Measurements from ENCODE around the gene PTCH2. TPM values are rescaled to one million over a fixed set of nuclear protein-coding genes. Genes with fewer than 3 reads are reported as not detected.

Gene PTCH2
- total RNA-seq, 1 donor from 2014 or later = 1.7 TPM

DNA sequence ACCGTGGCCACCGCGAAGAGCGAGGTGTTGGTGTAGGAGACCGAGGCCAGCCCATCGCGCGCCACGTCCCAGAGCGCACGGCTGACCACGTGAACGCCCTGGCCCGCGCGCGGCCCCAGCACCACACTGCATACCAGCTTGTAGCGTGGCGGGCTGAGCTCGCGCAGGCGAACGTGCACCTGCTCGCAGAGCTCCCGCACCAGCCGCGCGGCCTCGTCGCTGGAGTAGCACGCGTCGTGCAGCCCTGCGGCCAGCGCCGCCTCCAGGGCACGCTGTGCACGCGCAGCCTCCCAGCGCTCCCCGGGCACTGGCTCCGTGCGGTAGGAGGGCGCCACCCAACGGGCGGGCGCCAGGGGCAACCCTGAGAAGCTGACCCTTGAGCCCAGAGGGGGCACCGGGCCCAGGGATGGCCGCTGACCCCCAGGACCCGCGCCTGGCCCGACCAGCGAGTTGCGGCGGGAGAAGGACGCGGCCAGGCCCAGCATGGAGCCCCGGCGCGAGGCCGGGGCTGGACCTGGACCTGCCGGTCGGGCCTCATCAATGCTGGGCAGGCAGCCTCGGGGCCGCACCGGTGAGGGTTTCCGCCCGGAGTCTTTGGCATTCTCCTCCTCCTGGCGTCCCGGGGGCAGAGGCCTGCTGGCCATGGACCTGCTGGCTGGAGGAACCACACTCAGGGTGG is 36.9 kb downstream of the PTCH2 start:
- peaks cover 43% of the 10 kb centered on the region for H3K4me1 Mint-ChIP-seq
- H3K27me3 Mint-ChIP-seq (ENCODE audit: low read depth) = no peaks in the 10 kb centered on the region
- no peaks in the 10 kb centered on the region for H3K9me3 Mint-ChIP-seq
- H3K27ac Mint-ChIP-seq = peak overlapping the region; percentile 99
- H3K4me3 Mint-ChIP-seq = no peak overlapping the region
- TF ChIP-seq, protein P1, sequence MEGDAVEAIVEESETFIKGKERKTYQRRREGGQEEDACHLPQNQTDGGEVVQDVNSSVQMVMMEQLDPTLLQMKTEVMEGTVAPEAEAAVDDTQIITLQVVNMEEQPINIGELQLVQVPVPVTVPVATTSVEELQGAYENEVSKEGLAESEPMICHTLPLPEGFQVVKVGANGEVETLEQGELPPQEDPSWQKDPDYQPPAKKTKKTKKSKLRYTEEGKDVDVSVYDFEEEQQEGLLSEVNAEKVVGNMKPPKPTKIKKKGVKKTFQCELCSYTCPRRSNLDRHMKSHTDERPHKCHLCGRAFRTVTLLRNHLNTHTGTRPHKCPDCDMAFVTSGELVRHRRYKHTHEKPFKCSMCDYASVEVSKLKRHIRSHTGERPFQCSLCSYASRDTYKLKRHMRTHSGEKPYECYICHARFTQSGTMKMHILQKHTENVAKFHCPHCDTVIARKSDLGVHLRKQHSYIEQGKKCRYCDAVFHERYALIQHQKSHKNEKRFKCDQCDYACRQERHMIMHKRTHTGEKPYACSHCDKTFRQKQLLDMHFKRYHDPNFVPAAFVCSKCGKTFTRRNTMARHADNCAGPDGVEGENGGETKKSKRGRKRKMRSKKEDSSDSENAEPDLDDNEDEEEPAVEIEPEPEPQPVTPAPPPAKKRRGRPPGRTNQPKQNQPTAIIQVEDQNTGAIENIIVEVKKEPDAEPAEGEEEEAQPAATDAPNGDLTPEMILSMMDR (IDR thresholded peaks at IDR 0.05; ENCODE audit: unreplicated experiment) = no peak
- DNase-seq (ENCODE audit: low spot score in 2 of 2, unreplicated experiment in 2 of 2) = no peak
- peaks cover 14% of the 10 kb centered on the region for H3K36me3 Mint-ChIP-seq

DNA sequence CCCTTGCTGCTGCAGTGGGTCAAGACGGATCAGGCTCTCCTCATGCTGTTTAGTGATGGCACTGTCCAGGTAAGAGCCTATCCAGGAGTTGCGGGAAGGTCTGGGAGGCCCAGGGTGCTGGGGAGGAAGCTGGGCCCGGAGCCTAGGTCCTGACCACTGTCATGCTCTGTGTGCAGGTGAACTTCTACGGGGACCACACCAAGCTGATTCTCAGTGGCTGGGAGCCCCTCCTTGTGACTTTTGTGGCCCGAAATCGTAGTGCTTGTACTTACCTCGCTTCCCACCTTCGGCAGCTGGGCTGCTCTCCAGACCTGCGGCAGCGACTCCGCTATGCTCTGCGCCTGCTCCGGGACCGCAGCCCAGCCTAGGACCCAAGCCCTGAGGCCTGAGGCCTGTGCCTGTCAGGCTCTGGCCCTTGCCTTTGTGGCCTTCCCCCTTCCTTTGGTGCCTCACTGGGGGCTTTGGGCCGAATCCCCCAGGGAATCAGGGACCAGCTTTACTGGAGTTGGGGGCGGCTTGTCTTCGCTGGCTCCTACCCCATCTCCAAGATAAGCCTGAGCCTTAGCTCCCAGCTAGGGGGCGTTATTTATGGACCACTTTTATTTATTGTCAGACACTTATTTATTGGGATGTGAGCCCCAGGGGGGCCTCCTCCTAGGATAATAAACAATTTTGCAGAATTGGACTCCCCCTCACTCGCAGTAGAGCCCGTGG is 37.6 kb downstream of the PTCH2 start:
- DNase-seq (ENCODE audit: low spot score in 2 of 2, unreplicated experiment in 2 of 2) = no peak
- Mint-ChIP-seq H3K36me3 (peaks cover 14% of the 10 kb centered on the region), H3K4me1 (peaks cover 42% of the 10 kb centered on the region)

DNA sequence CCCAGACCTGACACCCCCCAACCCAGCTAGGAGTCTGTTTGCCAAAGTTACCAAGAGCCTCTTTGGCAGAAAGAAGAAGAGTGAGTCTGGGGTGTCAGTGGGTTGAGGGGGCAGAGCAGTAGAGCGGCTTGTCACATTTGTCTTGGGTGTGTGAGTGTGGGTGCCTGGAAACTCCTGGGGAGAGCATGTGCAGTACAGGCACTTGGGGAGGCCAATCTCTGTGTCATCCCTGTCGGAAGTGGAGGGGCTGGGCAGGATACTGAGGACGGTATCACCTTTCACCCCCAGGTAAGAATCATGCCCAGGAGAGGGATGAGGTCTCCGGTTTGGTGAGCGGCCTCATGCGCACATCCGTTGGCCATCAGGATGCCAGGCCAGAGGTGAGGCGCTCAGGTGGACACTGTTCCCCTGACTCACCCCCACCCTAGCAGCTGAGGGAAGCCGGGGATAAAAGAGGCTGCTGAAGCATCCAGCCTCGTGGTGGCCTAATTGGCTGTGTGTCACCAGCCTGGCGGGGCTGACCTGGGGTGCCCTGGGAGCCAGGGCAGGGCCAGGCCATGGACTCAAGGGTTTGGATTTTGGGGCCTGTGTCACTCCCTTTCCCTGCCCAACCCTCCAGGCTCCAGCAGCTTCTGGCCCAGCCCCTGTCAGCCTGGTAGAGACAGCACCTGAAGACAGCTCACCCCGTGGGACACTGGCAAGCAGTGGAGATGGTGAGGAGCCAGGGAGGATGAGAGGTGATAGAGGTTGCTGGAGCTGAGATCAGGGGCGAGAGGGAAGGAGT is 39.5 kb downstream of the PTCH2 start:
- TF ChIP-seq, protein P1 (IDR thresholded peaks at IDR 0.05; ENCODE audit: unreplicated experiment) = no peak
- Mint-ChIP-seq H3K4me1 (peaks cover 34% of the 10 kb centered on the region), H3K27ac (no peak overlapping the region), H3K36me3 (peaks cover 14% of the 10 kb centered on the region), H3K4me3 (no peak overlapping the region), H3K27me3 (ENCODE audit: low read depth) (peaks cover 3% of the 10 kb centered on the region), H3K9me3 (no peaks in the 10 kb centered on the region)
- DNase-seq (ENCODE audit: low spot score in 2 of 2, unreplicated experiment in 2 of 2) = no peak

More for the DNA sequence above, 37.6 kb downstream of the PTCH2 start:
- Mint-ChIP-seq H3K27ac (no peak overlapping the region), H3K4me3 (no peak overlapping the region), H3K27me3 (ENCODE audit: low read depth) (peaks cover 3% of the 10 kb centered on the region), H3K9me3 (no peaks in the 10 kb centered on the region)
- TF ChIP-seq, protein P1 (IDR thresholded peaks at IDR 0.05; ENCODE audit: unreplicated experiment) = no peak

DNA sequence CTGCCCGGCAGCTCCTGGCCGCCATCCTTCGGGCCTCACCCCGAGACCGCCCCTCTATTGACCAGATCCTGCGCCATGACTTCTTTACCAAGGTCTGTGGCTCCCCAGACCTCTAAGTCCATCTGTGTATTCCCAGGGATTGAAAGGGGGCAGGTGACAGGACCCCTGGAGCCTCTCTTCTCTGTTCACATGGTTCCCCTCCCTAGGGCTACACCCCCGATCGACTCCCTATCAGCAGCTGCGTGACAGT is 40.1 kb downstream of the PTCH2 start:
- Mint-ChIP-seq H3K27ac (no peak overlapping the region), H3K9me3 (no peaks in the 10 kb centered on the region), H3K4me1 (peaks cover 29% of the 10 kb centered on the region), H3K27me3 (ENCODE audit: low read depth) (peaks cover 3% of the 10 kb centered on the region), H3K4me3 (peak overlapping the region; percentile 25), H3K36me3 (peaks cover 14% of the 10 kb centered on the region)
- DNase-seq (ENCODE audit: low spot score in 2 of 2, unreplicated experiment in 2 of 2) = no peak
- TF ChIP-seq, protein P1 (IDR thresholded peaks at IDR 0.05; ENCODE audit: unreplicated experiment) = no peak

DNA sequence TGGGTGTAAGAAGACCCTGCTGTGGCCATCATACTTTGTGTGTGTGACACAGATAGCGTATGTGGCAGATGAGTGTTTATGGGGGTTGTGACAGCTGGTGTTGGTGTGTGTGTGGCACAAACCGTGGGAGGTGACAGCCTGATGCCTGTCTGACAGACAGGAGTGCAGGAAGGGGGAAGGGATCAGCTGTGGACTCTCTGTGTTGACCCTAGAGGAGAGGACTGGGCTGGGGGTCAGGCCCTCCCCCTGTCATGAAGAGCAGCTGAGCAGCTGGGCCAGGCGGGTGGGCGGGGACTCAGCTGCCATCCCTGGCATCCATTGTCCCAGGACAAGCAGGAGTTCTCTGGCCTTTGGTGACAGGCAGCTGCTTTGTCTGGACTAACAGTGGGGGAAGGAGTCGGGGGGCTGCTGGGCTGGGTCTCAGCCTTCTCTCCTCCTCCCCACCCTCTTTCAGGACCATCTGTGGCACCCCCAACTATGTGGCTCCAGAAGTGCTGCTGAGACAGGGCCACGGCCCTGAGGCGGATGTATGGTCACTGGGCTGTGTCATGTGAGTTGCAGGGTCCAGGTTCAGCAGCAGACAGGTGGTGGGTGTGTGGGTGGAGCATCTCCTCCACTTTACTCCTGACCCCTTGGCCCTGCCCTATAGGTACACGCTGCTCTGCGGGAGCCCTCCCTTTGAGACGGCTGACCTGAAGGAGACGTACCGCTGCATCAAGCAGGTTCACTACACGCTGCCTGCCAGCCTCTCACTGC is 40.6 kb downstream of the PTCH2 start:
- H3K9me3 Mint-ChIP-seq = no peaks in the 10 kb centered on the region
- peaks cover 24% of the 10 kb centered on the region for H3K4me1 Mint-ChIP-seq
- TF ChIP-seq, protein P1 (IDR thresholded peaks at IDR 0.05; ENCODE audit: unreplicated experiment) = no peak
- H3K27me3 Mint-ChIP-seq (ENCODE audit: low read depth) = peaks cover 3% of the 10 kb centered on the region
- DNase-seq (ENCODE audit: low spot score in 2 of 2, unreplicated experiment in 2 of 2) = no peak
- H3K36me3 Mint-ChIP-seq = peaks cover 14% of the 10 kb centered on the region
- peak overlapping the region; percentile 76 for H3K4me3 Mint-ChIP-seq
- peak overlapping the region; percentile 11 for H3K27ac Mint-ChIP-seq

All from mesothelial cell of epicardium (in vitro differentiated cells).